Nucleus accumbens (tissue), 56 donors: ENCODE data around the gene DNAJB12.
"Not testable (repeated sequence)": the region's sequence is repeated elsewhere in the genome, so short reads cannot be mapped to it uniquely, and the experiment has no call there.

Experiments used
- DNase-seq, 56 donors: peaks; one replicate each; lab custom pipeline; 2025; lab: John Stamatoyannopoulos, UW

Gene DNAJB12

DNA sequence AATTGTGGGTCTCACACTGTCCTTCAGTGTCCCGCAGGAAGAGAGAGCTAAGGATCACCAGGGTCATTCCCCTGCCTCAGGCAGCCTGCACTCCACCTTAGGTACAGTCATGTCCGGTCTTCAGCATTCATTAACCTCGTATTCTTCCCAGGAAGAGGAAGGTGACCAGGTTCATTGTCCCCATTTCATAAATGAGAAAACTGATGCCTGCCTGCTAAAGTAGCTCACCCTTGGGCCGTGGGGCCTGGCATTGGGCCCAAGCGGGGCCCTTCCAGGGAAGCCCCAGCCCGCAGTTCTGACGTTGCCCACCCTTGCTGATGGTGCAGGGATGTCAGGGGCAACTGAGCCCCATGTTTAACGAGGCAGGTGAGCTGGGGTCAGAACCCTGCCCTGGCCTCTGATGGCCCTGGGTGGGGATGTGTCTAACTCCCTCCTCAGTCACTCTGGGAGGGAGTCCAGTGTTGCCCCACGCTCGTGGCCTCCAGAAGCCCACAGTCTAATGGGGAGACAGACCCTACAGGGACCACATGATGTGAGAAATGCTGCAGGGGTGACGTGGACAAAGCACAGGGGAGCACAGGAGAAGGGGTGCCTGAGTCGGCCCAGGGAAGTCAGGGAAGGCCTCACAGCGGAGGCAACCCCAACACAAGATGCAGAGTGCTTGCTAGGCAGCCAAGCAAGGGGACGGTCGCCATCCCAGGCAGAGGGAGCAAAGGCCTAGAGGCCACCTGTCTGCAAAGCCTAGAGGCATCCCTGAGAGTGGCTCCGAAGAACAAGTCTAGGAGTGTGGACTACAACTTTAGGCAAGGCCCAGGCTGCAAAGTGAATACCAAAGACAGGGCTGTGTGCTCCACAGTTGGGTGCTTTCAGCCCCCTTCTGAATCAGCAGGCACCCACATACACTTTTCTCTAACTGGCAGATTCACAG lies 55.9 kb downstream of the DNAJB12 start:
- DNase-seq: no peak

DNA sequence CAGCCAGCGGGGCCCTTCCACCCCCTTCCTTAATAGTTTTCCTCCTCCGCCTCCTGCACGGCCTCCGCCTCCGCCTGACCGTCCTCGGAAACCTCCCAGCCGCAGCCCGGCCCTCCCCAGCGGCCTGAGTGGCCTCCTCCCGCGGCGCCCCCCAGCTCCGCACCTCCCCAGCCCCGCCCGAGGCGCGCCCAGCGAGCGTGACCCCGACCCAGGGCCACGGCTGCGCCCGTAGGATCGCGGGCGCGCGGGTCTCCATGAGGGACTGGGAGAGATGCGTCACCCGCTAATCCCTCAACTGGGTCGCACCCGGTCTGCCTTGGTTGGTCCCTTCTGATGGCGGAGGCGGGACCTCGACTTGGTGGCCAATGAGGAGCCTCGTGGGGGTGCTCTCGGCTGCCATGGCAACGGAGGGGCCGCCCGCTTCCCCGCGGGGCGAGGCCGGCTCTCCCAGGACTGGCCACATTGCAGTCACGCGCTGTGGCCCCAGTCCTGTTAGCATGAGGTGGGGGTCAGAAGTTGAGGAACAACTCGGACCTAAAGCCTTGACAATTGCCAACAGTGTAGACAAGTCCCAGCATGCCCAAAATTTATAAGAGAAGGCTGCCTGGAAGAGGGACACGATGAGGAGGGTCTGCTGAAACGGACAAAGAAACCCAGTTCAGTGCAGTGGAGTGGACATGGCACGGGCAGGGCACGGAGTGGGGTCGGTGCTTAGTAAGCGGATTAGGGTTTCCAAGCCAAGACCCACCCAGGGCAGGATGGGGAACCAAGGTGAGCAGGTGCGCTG lies 56.7 kb downstream of the DNAJB12 start:
- peak; percentile 54 to 99 (median 95) for DNase-seq

DNA sequence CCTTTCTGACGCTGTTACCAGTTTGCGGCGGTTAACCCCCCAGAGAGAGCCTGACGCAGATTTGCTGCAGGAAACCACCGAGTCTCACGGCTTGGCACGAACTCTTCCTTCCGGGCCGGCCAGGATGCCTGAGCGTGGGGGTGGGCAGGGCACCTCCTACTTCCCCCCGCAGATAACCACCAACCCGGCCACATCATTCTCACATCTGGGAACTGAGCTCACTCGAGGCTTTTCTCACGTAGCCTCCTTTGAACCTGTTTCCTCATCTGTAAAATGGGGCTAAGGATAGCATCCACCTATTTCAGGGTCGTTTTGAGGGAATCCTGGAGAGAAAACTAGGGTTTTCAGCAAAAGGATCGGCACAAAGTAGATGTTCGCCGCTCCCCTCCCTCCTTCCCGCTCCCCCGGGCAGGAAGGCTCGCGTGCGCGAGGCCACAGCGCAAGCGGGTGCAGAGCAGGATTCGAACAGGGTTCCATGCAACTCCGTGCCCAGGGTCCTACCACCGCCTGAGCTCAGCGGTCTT lies 57.4 kb downstream of the DNAJB12 start:
- DNase-seq: peak in 21 of 56 donors; percentile 24 to 64 (median 40)

DNA sequence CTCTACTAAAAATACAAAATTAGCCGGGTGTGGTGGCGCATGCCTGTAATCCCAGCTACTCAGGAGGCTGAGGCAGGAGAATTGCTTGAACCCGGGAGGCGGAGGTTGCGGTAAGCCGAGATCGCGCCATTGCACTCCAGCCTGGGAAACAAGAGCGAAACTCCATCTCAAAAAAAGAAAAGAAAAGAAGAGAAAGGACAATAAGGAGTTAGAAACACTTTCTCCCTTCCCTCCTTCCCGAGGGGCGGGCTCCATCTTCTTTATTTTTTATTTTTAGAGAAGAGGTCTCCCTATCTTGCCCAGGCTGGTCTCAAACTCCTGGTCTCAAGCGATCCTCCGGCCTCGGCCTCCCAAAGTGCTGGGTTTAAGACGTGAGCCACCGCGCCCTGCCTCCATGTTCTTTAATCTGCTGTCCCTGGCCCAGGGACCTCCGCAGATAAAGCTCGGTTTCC lies 57.9 kb downstream of the DNAJB12 start:
- not testable (repeated sequence) for DNase-seq

DNA sequence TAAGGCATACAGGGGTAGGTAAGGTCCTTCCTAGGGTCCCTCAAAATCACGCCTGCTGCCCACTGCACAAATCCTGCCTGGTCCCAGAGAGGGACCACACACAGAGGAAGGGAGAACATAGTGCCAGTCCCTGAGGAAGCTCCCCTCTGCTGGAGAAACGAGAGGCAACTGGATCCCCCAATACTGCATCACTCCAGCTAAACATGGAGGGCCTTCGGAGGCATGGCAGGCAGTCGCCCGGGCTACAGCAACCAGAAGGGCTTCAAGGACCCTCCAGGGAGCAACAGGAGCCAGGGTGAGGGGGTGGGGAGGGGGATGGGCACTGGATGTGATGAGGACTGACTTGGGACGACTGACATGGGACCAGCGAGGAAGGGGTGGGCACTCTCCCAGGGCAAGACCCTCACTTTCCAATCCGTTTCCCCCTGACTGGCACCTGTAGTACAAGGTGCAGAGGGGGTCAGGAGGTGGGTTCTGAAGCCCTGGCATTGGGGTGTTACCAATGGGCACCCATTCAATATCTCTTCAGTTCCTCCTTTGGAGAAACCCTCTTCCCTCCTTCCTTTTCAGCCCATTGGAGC lies 59.3 kb downstream of the DNAJB12 start:
- DNase-seq: no peak

DNA sequence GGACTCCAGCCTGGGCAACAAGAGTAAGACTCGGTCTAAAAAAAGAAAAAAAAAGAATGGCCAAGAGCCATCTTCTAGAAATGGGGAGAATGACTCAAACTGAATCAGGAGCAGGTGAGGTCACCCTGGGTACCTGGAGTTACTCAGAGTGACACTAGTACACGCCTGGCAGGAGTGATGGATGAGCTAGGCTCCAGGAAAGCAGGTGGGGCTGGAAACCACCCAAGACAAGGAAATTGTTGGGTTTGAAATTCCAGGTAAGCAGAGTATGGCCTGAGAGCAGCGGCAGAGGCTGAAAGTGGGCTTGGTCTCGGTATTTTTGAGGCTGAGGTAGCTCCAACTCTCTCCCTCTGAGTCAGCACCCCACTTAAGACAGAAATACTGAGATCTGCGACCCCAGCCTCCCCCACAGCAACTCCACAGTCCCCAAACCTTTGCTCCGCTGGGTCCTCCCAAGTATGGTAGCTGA lies 62.5 kb downstream of the DNAJB12 start:
- DNase-seq: no peak

DNA sequence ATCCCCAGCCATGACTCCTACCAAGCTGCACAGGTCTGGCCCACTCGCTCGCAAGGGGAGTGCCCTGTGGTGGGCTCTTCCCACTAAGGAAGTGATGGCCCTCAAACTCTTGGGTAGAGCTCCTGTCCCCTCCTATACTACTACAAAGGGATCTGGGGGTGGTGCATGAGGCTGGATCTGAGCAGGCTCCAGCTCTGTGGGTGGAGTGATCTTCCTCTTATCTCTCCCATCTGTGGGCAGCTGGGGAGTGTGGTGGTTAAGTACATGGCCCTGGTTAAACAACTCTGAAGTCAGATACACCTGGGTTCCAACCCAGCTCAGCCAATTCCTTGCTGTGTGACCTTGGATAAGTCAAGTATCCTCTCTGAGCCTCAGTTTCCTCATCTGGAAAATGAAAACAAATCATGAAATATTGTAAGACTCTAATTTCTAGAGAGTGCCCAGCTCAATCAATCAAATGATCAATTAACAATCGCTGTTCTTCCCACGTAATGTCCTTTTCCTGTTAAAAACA lies 63.6 kb downstream of the DNAJB12 start:
- no peak for DNase-seq

DNA sequence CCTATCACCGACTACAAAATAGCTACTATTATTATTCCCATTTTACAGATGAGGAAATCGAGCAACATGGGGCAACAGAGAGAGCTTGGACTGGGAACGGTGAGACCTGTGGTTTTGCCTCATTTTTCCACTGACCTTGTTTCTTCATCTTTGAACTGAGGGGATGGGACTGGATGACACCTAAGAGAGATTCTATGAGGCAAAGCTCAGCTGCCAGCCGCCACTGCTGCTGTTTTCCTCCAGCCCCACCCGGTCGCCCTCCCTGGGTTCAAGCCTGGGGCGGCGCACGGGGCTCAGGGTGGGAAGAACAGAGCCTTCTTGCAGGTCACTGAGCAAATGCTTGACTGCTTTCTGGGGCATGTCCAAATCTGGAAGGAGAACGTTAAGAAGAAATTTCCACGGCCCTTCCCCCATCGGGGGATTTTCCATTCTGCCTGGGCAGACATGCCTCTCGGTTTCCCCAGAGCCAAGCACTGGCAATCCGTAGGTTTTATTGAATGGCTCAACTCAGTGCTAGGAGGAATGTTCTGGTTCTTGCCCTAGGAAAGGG lies 68.7 kb downstream of the DNAJB12 start:
- DNase-seq: peak in 2 of 56 donors; percentile 22 to 32

DNA sequence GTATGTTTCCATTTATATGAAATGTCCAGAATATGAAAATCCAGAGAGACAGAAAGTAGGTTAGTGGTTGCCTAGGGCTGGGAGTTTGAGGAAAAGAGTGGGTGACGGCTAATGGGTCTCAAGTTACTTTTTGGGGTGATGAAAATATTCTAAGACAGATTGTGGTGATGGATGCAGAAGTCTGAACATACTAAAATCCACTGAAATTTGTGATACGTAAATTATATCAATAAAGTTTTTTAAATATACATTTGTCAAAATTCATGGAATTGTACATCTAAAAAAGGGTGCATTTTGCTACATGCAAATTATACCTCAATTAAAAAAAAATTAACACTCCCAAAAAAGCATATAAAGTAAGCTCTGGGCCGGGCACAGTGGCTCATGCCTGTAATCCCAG lies 71.6 kb downstream of the DNAJB12 start:
- DNase-seq: no peak
